Muscle of back (tissue), 13 donors: ENCODE measurements around the gene ZNF831. TPM values are rescaled to one million over a fixed set of nuclear protein-coding genes. Genes with fewer than 3 reads are reported as not detected.

Experiments
- DNase-seq, 3 donors: peaks; one replicate each; pipeline versions ENCODE4 v3.0.0 to v3.0.0-alpha.2; 2013
- long read RNA-seq, 9 donors: transcript quantifications; one replicate each; lab custom pipeline, GENCODE V29; 2026
- polyA plus RNA-seq, 10 donors: library from polyadenylated mRNA; unstranded; fragments of 120-200 nt; gene quantifications; one replicate each; pipeline ENCODE4 v1.2.1, GENCODE V29; 2013; ENCODE audit not compliant: insufficient read length in 10 of 10

ZNF831 gene
- polyA plus RNA-seq: under 1 TPM; 0.05 to 0.86 (median 0.17) TPM
- long read RNA-seq, donor 1: 0 reads
- long read RNA-seq, donor 2: 0 reads
- long read RNA-seq, donor 3: 0 reads
- long read RNA-seq, donor 4: 0 reads
- long read RNA-seq, donor 5: 0 reads
- long read RNA-seq, donor 6: 0 reads
- long read RNA-seq, donor 7: 0 reads
- long read RNA-seq, donor 8: 0 reads
- long read RNA-seq, donor 9: 0 reads

- DNase-seq: no peak
These were observed at the start of gene ZNF831 for GRCh38 chr20:59163631-59164530. Gene ZNF831, plus strand, starts transcription at chr20:59163821. Its CDS starts 27,199 bp downstream, at chr20:59191020.

- DNase-seq: no peak
These were observed 46.1 kb upstream of the ZNF831 start for GRCh38 chr20:59117526-59117925.

DNA sequence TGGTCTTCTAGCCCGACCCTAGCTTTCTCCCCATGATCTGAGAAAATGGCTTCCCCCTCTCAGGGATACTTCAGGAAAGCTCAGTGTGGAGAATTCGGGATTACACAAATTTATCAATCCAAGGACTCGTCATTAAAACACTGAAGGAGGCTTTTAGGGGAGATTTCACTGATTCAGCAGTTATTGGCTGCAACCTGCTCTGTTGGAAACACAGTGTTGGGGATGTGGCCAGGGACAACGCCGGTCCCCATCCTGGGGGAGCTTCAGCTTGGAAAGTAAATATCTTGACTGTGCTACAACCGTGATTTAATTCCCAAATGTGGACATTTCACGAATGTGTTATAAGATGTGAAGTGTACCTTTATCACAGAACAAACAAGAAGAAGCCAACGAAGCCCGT lies 44.8 kb upstream of the ZNF831 start:
- DNase-seq: no peak

GRCh38 chr20:59120491-59120890 lies 43.1 kb upstream of the ZNF831 start:
- no peak for DNase-seq

DNA sequence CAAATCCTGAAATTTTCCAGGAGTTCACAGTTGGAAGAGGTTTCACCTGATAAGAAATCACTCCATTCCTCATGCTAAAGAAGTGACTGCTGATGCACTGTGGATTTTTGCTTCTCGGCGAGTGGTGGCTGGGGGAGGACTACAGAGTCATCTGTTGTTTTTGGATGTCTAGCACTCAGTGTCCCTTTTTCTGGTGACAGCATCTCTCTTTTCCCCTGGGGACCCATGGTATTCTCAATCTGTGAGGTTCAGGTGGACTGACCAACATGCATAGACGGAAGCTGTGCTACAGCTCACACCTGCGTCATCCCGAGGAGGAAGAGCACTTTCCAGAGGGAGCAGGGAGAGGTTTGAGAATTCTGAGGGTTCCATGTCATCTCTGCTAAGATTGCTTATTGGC lies 42.7 kb upstream of the ZNF831 start:
- no peak for DNase-seq

GRCh38 chr20:59121714-59122565 lies 41.7 kb upstream of the ZNF831 start:
- no peak for DNase-seq

- no peak for DNase-seq
These were observed 41.1 kb upstream of the ZNF831 start for GRCh38 chr20:59122566-59122919.

DNA sequence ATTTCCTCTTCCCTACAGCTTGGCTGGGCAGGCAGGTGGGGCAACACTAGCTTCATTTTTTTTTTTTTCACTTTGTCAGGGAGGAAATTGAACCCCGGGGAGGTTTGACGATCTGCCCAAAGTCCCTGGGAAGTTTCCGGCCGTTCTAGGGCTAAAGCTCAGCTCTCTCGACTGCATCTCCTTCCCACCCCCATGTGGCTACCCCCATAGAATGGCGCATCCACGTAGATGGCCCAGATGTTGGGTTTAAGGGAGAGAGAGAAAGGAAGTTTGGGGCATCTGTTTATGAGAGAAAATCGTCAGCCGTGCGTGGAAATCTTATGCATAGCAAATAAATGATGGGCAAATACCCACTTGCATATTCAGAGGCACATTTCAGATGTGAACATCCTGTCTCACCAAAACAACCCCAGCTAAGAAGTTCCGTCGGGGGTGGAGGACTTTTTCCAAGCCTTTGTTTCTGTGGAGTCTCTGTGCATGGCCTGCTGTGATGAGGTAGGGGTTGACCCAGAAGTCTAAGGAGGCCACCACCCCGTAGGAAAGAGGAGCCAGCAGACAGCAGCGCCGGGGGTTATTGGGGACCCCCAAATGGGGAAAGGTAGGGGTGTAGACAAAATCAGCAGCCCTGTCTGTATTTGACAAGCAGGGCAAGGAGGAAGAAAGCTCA lies 40.5 kb upstream of the ZNF831 start:
- DNase-seq: no peak

DNA sequence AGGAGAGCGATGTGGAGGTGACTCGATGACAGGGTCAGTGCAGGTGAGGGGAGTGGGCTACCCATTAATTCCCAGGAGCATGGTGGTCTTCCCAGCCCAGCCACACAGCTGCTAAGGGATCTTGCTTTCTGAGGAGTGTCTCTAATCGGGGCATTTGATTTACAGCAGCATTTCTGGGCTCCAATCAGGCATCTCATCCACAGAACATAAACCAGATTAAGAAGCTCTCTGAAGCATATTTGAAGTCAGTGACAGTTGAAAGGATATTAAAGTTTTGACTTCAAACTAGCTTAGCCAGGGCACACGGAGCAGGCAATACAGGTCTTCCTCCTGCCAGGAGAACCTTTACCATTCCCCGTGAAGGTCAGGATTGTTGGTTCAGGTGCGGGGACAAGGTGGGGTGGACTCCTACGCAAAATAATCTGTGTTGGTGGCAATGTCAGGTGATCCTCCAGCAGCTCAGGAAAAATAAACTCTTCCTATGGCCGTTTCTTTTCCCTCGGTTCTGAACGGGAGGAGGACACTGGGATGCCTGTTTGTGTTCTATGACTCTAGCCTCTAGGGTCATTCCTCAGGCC lies 39.9 kb upstream of the ZNF831 start:
- no peak for DNase-seq

DNA sequence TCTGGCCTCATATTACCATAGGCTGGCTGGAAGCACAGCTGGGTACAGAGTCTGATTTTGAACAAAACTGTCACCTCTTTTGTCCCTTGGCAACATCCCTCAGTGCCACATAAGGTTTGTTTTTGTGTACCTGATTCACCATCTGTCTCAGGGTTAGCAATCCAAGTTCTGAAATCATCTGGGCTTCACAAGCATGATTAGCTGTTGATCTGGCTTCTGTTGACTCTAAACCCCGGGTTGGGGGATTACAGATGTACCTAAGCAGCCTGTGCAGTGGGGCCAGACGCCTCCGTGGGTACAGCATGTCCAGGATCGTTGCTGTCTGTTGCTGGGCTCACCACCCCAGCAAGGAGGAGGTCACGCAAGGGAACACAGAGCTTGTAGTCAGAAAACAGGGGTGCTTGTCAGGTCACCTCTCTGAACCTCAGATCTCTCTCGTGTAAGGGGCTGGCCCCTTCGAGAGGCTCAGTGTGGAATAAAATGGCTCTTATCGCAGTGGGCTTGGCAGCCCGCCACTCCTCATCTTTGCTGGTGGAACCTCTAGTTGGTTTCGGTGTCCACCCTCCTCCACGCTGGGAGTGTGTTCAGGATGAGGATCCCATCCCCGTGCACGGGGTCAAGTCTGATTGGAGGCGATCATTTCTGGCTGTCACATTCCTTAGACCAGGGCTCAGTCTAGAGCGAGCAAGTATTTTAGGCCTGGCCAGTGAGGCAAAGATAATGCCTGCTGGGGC lies 39.2 kb upstream of the ZNF831 start:
- no peak for DNase-seq

DNA sequence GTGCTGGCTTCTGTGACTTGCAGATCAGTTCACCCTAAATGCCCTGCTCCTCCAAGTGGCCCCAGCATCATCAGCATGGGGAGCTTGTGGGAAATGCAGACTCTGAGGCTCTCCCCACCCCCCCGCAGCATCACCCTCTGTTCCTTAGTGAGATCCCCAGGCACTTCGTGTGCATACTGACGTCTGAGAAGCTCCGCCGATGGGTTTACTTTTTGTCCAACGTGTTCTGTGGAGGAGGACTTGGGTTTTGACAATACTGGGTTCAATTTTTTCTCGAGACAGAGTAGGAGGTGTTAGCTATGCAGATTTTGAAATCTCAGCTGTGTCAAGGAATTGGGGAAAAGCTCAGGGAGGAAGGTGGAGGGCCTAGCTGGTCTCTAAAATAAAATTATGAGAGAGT lies 38.3 kb upstream of the ZNF831 start:
- no peak for DNase-seq

GRCh38 chr20:59125836-59126235 lies 37.8 kb upstream of the ZNF831 start:
- DNase-seq: no peak

- DNase-seq: no peak
These were observed 35.8 kb upstream of the ZNF831 start for GRCh38 chr20:59127839-59128238.

GRCh38 chr20:59131551-59132285 lies 31.9 kb upstream of the ZNF831 start:
- DNase-seq: no peak

GRCh38 chr20:59134182-59134581 lies 29.4 kb upstream of the ZNF831 start:
- DNase-seq: no peak

- no peak for DNase-seq
These were observed 28.5 kb upstream of the ZNF831 start for GRCh38 chr20:59135093-59135492.

DNA sequence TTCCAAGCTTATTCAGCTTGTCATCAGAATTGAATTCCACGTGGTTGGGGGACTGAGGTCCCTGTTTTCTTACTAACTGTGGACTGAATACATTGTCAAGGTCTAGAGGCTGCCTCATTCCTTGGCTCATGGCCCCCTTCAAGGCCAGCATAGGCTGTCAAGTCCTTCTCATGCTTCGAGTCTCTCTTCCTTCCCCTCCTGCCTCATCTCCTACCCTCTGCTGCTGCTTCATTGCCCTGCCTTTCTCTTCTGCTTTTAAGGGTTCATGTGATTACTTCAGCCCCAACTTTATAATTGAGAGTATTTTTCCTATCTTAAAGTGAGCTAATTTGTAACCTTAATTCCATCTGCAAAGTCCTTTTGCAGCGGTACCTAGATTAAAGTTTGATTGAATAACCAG lies 27.6 kb upstream of the ZNF831 start:
- no peak for DNase-seq

- DNase-seq: no peak
These were observed 26.1 kb upstream of the ZNF831 start for GRCh38 chr20:59137532-59137931.

DNA sequence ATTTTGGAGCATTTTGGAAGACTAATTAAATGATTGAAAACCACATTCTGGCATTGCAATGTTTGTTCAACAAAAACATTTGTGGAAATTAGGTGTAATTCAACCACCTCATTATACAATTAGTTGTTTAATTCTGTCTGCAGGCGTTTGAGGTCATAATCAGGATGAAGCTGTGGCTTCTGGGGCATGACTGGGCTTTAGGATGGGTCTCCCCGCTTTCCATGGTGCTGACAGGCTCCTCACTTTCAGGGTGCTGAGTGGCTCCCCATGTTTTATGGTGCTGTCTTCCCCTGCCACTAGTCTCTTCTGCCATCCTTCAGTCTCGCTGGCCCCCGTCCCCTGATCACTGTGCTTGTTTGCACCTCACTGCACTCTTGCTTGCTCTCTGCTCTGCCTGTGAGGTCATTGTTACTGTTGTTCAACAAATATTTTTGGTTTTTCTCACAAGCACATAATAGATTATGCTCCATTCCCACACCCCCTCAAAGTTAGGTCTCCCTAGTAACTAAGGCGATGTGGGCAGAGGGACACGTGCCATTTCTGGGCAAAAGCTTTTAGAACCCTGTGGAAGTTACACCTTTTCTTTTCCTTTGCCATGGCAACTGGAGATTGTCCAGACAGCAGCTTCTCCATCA lies 25.4 kb upstream of the ZNF831 start:
- DNase-seq: no peak

GRCh38 chr20:59139998-59140397 lies 23.6 kb upstream of the ZNF831 start:
- no peak for DNase-seq
